ENCODE measurements around the gene SEC14L2. TPM values are rescaled to one million over a fixed set of nuclear protein-coding genes. Genes with fewer than 3 reads are reported as not detected.

The SEC14L2 gene
- total RNA-seq, 1 donor from 2014 or later, result 13.2 TPM

GRCh38 chr22:30380011-30380410 lies 16.8 kb upstream of the SEC14L2 start:
- DNase-seq (ENCODE audit: low spot score, unreplicated experiment), result no peak
- no peak overlapping the region for H3K27ac Mint-ChIP-seq
- peaks cover 7% of the 10 kb centered on the region for H3K36me3 Mint-ChIP-seq (ENCODE audit: insufficient read depth)
- no peaks in the 10 kb centered on the region for H3K4me1 Mint-ChIP-seq (ENCODE audit: low read depth)
- no peak for TF ChIP-seq CTCF (IDR thresholded peaks at IDR 0.05; ENCODE audit: unreplicated experiment)
- H3K4me3 Mint-ChIP-seq (ENCODE audit: low read depth), result no peak overlapping the region
- no peaks in the 10 kb centered on the region for H3K9me3 Mint-ChIP-seq (ENCODE audit: low read depth)
- H3K27me3 Mint-ChIP-seq, result no peaks in the 10 kb centered on the region

DNA sequence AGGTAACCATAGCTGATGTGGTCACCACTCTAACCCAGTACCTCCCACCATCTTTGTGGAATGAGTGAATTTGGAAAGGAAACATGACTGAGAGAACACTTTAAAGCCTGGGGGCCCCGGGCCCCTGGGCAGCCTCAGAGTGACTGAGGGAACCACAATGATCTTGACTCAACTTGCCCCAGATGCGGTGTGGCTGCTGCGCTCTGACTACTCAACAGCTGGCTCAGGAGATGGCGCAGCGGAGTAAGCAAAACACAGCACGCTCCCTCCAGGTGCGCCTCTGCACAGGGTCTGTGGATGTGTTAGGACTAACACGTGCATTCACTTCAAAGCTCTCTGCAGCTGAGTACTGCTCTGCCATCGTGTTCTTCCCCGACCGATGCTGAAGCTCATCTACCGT lies 15.6 kb upstream of the SEC14L2 start:
- Mint-ChIP-seq H3K27me3 (no peaks in the 10 kb centered on the region), H3K27ac (no peak overlapping the region), H3K36me3 (ENCODE audit: insufficient read depth) (peaks cover 7% of the 10 kb centered on the region), H3K9me3 (ENCODE audit: low read depth) (no peaks in the 10 kb centered on the region), H3K4me3 (ENCODE audit: low read depth) (no peak overlapping the region), H3K4me1 (ENCODE audit: low read depth) (peaks cover 1% of the 10 kb centered on the region)
- DNase-seq (ENCODE audit: low spot score, unreplicated experiment), result no peak
- no peak for TF ChIP-seq CTCF (IDR thresholded peaks at IDR 0.05; ENCODE audit: unreplicated experiment)

- Mint-ChIP-seq H3K9me3 (ENCODE audit: low read depth) (no peaks in the 10 kb centered on the region), H3K4me1 (ENCODE audit: low read depth) (peaks cover 7% of the 10 kb centered on the region), H3K27ac (no peak overlapping the region), H3K36me3 (ENCODE audit: insufficient read depth) (peaks cover 7% of the 10 kb centered on the region), H3K4me3 (ENCODE audit: low read depth) (no peak overlapping the region), H3K27me3 (no peaks in the 10 kb centered on the region)
- no peak for DNase-seq (ENCODE audit: low spot score, unreplicated experiment)
- no peak for TF ChIP-seq CTCF (IDR thresholded peaks at IDR 0.05; ENCODE audit: unreplicated experiment)
Measured at GRCh38 chr22:30382340-30382739, 14.5 kb upstream of the SEC14L2 start.

GRCh38 chr22:30383061-30383460 lies 13.8 kb upstream of the SEC14L2 start:
- no peak for TF ChIP-seq CTCF (IDR thresholded peaks at IDR 0.05; ENCODE audit: unreplicated experiment)
- DNase-seq (ENCODE audit: low spot score, unreplicated experiment), result no peak
- H3K27ac Mint-ChIP-seq, result no peak overlapping the region
- H3K27me3 Mint-ChIP-seq, result peaks cover 3% of the 10 kb centered on the region
- peaks cover 5% of the 10 kb centered on the region for H3K36me3 Mint-ChIP-seq (ENCODE audit: insufficient read depth)
- no peak overlapping the region for H3K4me3 Mint-ChIP-seq (ENCODE audit: low read depth)
- no peaks in the 10 kb centered on the region for H3K9me3 Mint-ChIP-seq (ENCODE audit: low read depth)
- H3K4me1 Mint-ChIP-seq (ENCODE audit: low read depth), result peaks cover 10% of the 10 kb centered on the region

- TF ChIP-seq CTCF (IDR thresholded peaks at IDR 0.05; ENCODE audit: unreplicated experiment), result no peak
- Mint-ChIP-seq H3K27me3 (peaks cover 5% of the 10 kb centered on the region), H3K4me3 (ENCODE audit: low read depth) (peak overlapping the region; percentile 77), H3K9me3 (ENCODE audit: low read depth) (no peaks in the 10 kb centered on the region), H3K36me3 (ENCODE audit: insufficient read depth) (peaks cover 1% of the 10 kb centered on the region), H3K4me1 (ENCODE audit: low read depth) (peaks cover 10% of the 10 kb centered on the region), H3K27ac (no peak overlapping the region)
- DNase-seq (ENCODE audit: low spot score, unreplicated experiment), result no peak
Measured at GRCh38 chr22:30385942-30386341, 10.9 kb upstream of the SEC14L2 start.

Data from progenitor cell of endocrine pancreas (in vitro differentiated cells).